ENCODE measurements around the gene OR5H1.

OR5H1 gene

DNA sequence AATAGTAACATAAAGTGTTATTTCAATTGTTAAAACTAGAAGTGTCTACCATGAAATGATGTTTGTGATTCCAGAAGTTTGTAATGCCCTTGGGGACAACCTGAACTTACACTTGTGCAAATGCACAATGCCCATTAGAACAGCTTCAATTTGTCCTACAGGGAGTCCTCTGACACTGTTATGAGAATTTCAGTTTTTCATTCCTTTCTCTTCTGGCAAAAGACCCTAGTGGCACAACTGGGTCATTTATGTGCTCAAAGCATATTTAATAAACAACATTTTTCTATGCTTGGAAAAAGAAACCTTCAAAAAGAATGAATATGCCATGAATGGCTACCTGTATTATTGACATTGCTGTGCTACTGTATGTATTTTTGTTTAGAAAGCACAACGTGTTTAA lies at the start of gene OR5H1:
Gene OR5H1 (plus strand): TSS at position 301 of the 400 bp plus-strand sequence. CDS start 1,977 bp downstream, outside the sequence.
- no peak within 1 kb of the TSS for H3K4me3 ChIP-seq (ENCODE audit: low read length)
- DNase-seq (ENCODE audit: low read depth) = no peak
- TF ChIP-seq, protein P1, sequence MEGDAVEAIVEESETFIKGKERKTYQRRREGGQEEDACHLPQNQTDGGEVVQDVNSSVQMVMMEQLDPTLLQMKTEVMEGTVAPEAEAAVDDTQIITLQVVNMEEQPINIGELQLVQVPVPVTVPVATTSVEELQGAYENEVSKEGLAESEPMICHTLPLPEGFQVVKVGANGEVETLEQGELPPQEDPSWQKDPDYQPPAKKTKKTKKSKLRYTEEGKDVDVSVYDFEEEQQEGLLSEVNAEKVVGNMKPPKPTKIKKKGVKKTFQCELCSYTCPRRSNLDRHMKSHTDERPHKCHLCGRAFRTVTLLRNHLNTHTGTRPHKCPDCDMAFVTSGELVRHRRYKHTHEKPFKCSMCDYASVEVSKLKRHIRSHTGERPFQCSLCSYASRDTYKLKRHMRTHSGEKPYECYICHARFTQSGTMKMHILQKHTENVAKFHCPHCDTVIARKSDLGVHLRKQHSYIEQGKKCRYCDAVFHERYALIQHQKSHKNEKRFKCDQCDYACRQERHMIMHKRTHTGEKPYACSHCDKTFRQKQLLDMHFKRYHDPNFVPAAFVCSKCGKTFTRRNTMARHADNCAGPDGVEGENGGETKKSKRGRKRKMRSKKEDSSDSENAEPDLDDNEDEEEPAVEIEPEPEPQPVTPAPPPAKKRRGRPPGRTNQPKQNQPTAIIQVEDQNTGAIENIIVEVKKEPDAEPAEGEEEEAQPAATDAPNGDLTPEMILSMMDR (IDR thresholded peaks at IDR 0.05; ENCODE audit: insufficient read depth, low read depth, low read length, missing control alignments) = no peak

DNA sequence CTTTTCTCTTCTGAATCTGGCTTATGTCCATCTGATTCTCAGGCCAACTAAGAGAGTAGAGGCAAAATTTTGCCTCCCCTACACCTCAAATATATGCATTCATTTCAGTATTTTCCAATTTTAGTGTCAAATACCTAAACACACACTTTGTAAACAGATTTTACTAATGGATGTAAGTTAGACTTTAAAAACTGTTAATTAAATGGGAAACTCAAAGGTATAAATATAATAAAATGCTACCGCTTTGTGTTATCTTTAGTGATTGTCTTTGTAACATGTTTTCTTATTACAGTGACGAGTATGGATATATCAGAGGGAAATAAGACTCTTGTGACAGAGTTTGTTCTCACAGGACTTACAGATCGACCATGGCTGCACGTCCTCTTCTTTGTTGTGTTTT lies 43.6 kb upstream of the OR5H1 start, which contains the start of gene OR5AC2:
Gene OR5AC2 (plus strand): TSS at position 301 of the 400 bp plus-strand sequence. CDS start 0 bp downstream, at position 301.
- H3K4me3 ChIP-seq (ENCODE audit: low read length) = no peak within 1 kb of the TSS
- TF ChIP-seq, protein P1 (IDR thresholded peaks at IDR 0.05; ENCODE audit: insufficient read depth, low read depth, low read length, missing control alignments) = no peak
- DNase-seq (ENCODE audit: low read depth) = no peak

DNA sequence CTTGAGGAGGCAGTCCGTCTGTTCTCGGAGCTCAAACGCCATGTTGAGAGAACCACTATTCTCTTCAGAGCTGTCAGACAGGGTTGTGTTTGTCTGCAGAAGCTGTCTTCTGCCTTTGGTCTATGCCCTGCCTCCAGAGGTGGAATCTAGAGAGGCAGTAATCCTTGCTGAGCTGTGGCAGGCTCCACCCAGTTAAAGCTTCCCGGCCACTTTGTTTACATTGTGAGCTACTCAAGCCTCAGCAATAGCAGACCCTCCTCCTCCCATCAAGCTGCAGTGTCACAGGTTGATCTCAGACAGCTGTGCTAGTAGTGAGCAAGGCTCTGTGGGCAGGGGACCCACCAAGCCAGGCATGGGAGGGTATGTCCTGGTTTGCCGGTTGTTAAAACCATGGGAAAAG lies 34.6 kb upstream of the OR5H1 start:
- no peak overlapping the region for H3K4me3 ChIP-seq (ENCODE audit: low read length)
- TF ChIP-seq, protein P1 (IDR thresholded peaks at IDR 0.05; ENCODE audit: insufficient read depth, low read depth, low read length, missing control alignments) = no peak

DNA sequence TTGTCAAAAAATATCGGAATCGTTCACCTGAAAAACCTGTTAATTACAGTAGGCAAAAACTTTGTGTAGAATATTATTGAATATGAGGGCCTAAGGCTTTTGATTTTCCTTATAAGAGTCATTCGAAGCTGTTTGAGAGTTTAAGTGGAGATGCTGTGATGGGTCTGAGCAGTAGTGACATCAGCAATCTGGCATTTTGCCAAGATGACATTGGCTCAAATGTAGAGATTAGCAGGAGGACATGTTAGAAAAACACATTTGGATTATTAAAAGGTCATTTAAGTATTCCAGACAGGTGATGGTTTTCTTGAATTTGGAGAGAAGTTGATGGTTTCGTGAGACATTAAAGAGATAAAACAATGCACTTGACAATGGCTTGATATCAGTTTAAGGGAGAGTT lies 30.7 kb upstream of the OR5H1 start:
- TF ChIP-seq, protein P1 (IDR thresholded peaks at IDR 0.05; ENCODE audit: insufficient read depth, low read depth, low read length, missing control alignments) = no peak
- no peak overlapping the region for H3K4me3 ChIP-seq (ENCODE audit: low read length)
- DNase-seq (ENCODE audit: low read depth) = no peak

More for the DNA sequence above, 34.6 kb upstream of the OR5H1 start:
- peak; percentile 5 for DNase-seq (ENCODE audit: low read depth)

DNA sequence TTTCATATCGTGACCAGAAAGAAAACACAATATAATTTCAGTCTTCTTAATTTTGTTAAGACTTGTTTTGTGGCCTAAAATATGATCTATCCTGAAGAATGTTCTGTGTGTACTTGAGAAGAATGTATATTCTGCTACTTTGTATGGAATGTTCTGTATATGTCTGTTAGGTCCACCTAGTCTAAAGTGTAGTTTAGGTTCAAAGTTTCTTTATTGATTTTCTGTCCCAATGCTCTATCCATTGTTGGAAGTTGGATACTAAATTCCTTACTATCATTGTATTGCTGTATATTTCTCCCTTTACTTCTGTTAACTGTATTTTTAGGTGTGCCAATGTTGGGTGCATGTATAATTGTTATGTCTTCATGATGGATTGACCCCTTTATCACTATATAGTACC lies 22.4 kb upstream of the OR5H1 start:
- no peak for DNase-seq (ENCODE audit: low read depth)
- no peak overlapping the region for H3K4me3 ChIP-seq (ENCODE audit: low read length)
- TF ChIP-seq, protein P1 (IDR thresholded peaks at IDR 0.05; ENCODE audit: insufficient read depth, low read depth, low read length, missing control alignments) = no peak

DNA sequence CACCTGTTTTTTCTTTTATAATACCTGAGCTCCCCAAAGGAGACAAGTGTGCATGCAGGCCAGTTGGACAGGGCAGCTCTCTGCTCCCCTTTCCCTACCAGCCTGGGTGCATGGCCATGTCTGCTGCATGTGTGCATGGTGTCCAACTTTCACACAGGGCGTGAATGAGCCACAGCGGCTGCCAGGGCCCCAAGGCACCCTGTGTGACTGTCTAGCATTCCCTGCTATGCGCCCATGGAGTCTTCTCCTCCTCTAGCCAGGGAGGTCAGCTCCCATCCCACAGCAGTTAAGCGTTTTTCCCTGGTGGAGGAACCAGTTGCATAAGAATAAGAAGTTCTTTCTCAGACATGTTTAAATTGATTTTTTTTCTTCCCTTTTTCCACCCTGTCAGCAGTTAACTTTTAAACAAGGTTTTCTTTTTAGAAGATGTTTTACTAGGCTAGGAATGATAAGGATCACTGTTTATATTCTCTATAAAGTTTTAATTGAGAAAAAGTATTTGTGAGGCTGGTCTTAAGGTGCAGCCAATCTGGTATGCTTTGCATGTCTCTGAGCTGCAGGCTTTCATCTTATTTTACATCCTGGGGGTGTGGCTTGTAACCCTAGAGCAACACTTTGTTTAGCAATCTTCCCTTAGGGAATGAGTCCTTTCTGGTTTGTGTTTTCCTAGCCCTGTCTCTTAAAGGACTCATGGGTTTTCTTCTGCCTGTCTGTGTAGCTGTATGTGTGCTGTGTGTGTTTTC lies 20.5 kb upstream of the OR5H1 start:
- TF ChIP-seq, protein P1 (IDR thresholded peaks at IDR 0.05; ENCODE audit: insufficient read depth, low read depth, low read length, missing control alignments) = no peak
- H3K4me3 ChIP-seq (ENCODE audit: low read length) = no peak overlapping the region
- DNase-seq (ENCODE audit: low read depth) = no peak

DNA sequence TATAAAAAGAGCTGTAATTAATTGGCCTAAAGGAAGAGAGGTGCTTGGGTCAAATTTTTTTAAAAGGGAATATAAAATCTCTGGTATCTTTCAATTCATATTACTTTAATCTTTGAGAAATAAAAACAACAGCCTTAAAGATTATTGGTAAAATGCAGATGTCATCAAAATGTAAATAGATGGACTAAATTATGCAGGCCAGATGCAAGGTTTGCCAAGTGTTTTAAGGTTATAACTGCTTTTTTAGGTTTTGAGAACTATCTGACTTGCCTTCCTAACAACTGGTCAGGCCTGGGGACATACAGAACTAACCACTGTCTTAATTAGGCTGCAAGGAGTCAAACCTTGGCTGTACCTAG lies 20.0 kb upstream of the OR5H1 start:
- DNase-seq (ENCODE audit: low read depth) = no peak
- TF ChIP-seq, protein P1 (IDR thresholded peaks at IDR 0.05; ENCODE audit: insufficient read depth, low read depth, low read length, missing control alignments) = no peak
- no peak overlapping the region for H3K4me3 ChIP-seq (ENCODE audit: low read length)

Data from epithelial cell of esophagus (primary cell).